Naive thymus-derived CD4-positive, alpha-beta T cell (primary cell): Measurements from ENCODE around the gene ATP5MC3. TPM values are rescaled to one million over a fixed set of nuclear protein-coding genes. Genes with fewer than 3 reads are reported as not detected.

ENCODE experiments used
- ATAC-seq: fragments of 150-1000 bp; cut with Tn5 transposase; 2 replicates; pipeline ENCODE4 v1.10.0; 2021; ENCODE audit warnings: mild to moderate bottlenecking, moderate library complexity
- CTCF ChIA-PET: fragments of 350-600 bp; sonication (Branson Sonifier 250); formaldehyde crosslinking; loops from one replicate; lab custom pipeline; 2021; ENCODE audit warnings: antibody characterized with exemption; lab: Charles Lee
- POLR2A ChIA-PET: fragments of 350-600 bp; sonication (Branson Sonifier 250); formaldehyde crosslinking; loops from one replicate; lab custom pipeline; 2021; ENCODE audit warnings: antibody characterized with exemption, inconsistent platforms; lab: Charles Lee
- DNase-seq, 9 donors: peaks; one replicate each; pipeline versions ENCODE4 v3.0.0 to v3.0.0-alpha.2; 2020 to 2022; ENCODE audit warnings: mixed read lengths in 1 of 9
- H3K27ac ChIP-seq: one replicate; pipeline ENCODE4 v1.7.0; 2013; ENCODE audit warnings: mild to moderate bottlenecking, low read depth, low read length, moderate library complexity
- H3K27me3 ChIP-seq, 2 donors: one replicate each; pipeline ENCODE4 v1.7.0; 2013; ENCODE audit warnings: low read length in 2 of 2, mild to moderate bottlenecking in 2 of 2, moderate library complexity in 2 of 2; ENCODE audit not compliant: control insufficient read depth in 2 of 2, insufficient read depth in 2 of 2
- H3K36me3 ChIP-seq, 3 experiments: 1 replicate in 2 of 3; 2 replicates in 1 of 3; pipeline ENCODE4 v1.7.0; 2013; ENCODE audit warnings: low read length in 3 of 3, mild to moderate bottlenecking in 3 of 3, moderate library complexity in 1 of 3; ENCODE audit not compliant: insufficient read depth in 3 of 3, control insufficient read depth in 2 of 3
- H3K4me1 ChIP-seq, 2 donors: one replicate each; pipeline ENCODE4 v1.7.0; 2013; ENCODE audit warnings: low read length in 2 of 2, mild to moderate bottlenecking in 2 of 2, moderate library complexity in 1 of 2; ENCODE audit not compliant: control insufficient read depth in 2 of 2, insufficient read depth in 2 of 2
- H3K4me3 ChIP-seq: 2 replicates; pipeline ENCODE4 v1.7.0; 2013; ENCODE audit warnings: mild to moderate bottlenecking, low read length
- H3K9me3 ChIP-seq, 3 experiments: 1 replicate in 2 of 3; 2 replicates in 1 of 3; pipeline ENCODE4 v1.7.0; 2013; ENCODE audit warnings: low read length in 3 of 3; ENCODE audit not compliant: control insufficient read depth in 2 of 3
- H3K27ac Mint-ChIP-seq, 9 donors: one replicate each; pipeline ENCODE4 v1.8.0; 2020 to 2022; ENCODE audit warnings: mixed read lengths in 9 of 9, mild to moderate bottlenecking in 8 of 9, moderate library complexity in 5 of 9, inconsistent platforms in 2 of 9
- H3K27me3 Mint-ChIP-seq, 5 donors: one replicate each; pipeline ENCODE4 v1.8.0; 2021 to 2022; ENCODE audit warnings: mixed read lengths in 5 of 5, mild to moderate bottlenecking in 1 of 5
- H3K36me3 Mint-ChIP-seq, 5 donors: one replicate each; pipeline ENCODE4 v1.8.0; 2020 to 2022; ENCODE audit warnings: mixed read lengths in 5 of 5, mild to moderate bottlenecking in 3 of 5, inconsistent platforms in 1 of 5
- H3K4me1 Mint-ChIP-seq, 7 donors: one replicate each; pipeline ENCODE4 v1.8.0; 2020 to 2022; ENCODE audit warnings: mixed read lengths in 7 of 7, mild to moderate bottlenecking in 3 of 7, inconsistent platforms in 1 of 7
- H3K4me3 Mint-ChIP-seq, 10 donors: one replicate each; pipeline ENCODE4 v1.8.0; 2020 to 2022; ENCODE audit warnings: mild to moderate bottlenecking in 10 of 10, mixed read lengths in 10 of 10, moderate library complexity in 6 of 10, inconsistent platforms in 2 of 10
- H3K9me3 Mint-ChIP-seq, 11 donors: one replicate each; pipeline ENCODE4 v1.8.0; 2020 to 2022; ENCODE audit warnings: mixed read lengths in 11 of 11, mild to moderate bottlenecking in 4 of 11, inconsistent platforms in 1 of 11, moderate library complexity in 1 of 11
- intact Hi-C, 2 donors: fragments of 100-400 bp; cut with micrococcal nuclease; formaldehyde crosslinking; loops; one replicate each; pipeline ENCODE4 v1.15.1; 2023
- polyA plus RNA-seq, 2 donors: library from polyadenylated mRNA; unstranded; fragments of 300-500 nt; fragmentation: Illumina TruSeq; gene quantifications; one replicate each; pipeline ENCODE4 v1.2.3, GENCODE V29; 2021
- total RNA-seq, 6 experiments: library from RNA in 5 of 6; stranded (reverse) in 5 of 6; gene quantifications; 1 replicate in 5 of 6; 2 replicates in 1 of 6; pipeline ENCODE4 v1.2.3 and lab custom pipeline; 2021 to 2026

Gene ATP5MC3
- total and polyA plus RNA-seq, 7 experiments from 2014 or later: 70.3 to 441 (median 80.5) TPM

GRCh38 chr2:175187378-175187777 lies 5.9 kb upstream of the ATP5MC3 start:
- H3K4me3 ChIP-seq: no peak overlapping the region
- no peak overlapping the region for H3K27ac ChIP-seq
- ChIA-PET POLR2A (no interaction called here), CTCF (no interaction called here)
- peak; percentile 53 for ATAC-seq
- H3K27me3 ChIP-seq: no peaks in the 10 kb centered on the region
- peak in 5 of 9 donors; percentile 11 to 42 (median 22) for DNase-seq
- intact Hi-C loops: loop anchor here (1.0 to 10.0 kb wide), 3 partner anchors 76 to 483 kb away; no protein-coding TSS in a partner anchor
- Mint-ChIP-seq H3K4me3 (no peak overlapping the region), H3K27me3 (peaks cover 12 to 29% (median 19%) of the 10 kb centered on the region in 5 donors), H3K4me1 (peaks cover 0 to 3% (median 0%) of the 10 kb centered on the region in 7 donors), H3K9me3 (peaks cover 0 to 11% (median 2%) of the 10 kb centered on the region in 11 donors), H3K36me3 (peaks cover 0 to 6% (median 0%) of the 10 kb centered on the region in 5 donors), H3K27ac (no peak overlapping the region)
- H3K36me3 ChIP-seq: no peaks in the 10 kb centered on the region
- H3K9me3 ChIP-seq: no peaks in the 10 kb centered on the region
- no peaks in the 10 kb centered on the region for H3K4me1 ChIP-seq

- Mint-ChIP-seq H3K36me3 (peaks cover 4 to 19% (median 10%) of the 10 kb centered on the region in 5 donors), H3K27ac (no peak overlapping the region), H3K4me1 (peaks cover 16 to 25% (median 21%) of the 10 kb centered on the region in 7 donors), H3K27me3 (peaks cover 0 to 4% (median 3%) of the 10 kb centered on the region in 5 donors), H3K4me3 (no peak overlapping the region), H3K9me3 (peaks cover 0 to 7% (median 0%) of the 10 kb centered on the region in 11 donors)
- intact Hi-C loops: loop anchor here (5.0 to 10.0 kb wide), 5 partner anchors 146 to 819 kb away; partner anchors contain the start of genes GPR155 (in 2 of the 2), LNPK (in 1 of the 2) and SCRN3 (in 1 of the 2)
- H3K27me3 ChIP-seq: no peaks in the 10 kb centered on the region
- no peak overlapping the region for H3K4me3 ChIP-seq
- H3K27ac ChIP-seq: no peak overlapping the region
- H3K4me1 ChIP-seq: peaks cover 6 to 13% of the 10 kb centered on the region in 2 donors
- CTCF ChIA-PET: no interaction called here
- H3K9me3 ChIP-seq: no peaks in the 10 kb centered on the region
- no peak for DNase-seq
- H3K36me3 ChIP-seq: peaks cover 4 to 12% (median 4%) of the 10 kb centered on the region in 3 experiments
- ATAC-seq: no peak
- POLR2A ChIA-PET: interaction anchor here (0.9 kb wide), 1 partner anchor 9 kb away, joined by 3 read pairs; no protein-coding TSS in a partner anchor
Measured at GRCh38 chr2:175183674-175184073, 2.2 kb upstream of the ATP5MC3 start.

- H3K4me3 Mint-ChIP-seq: peak overlapping the region; percentile 77 to 96 (median 88)
- no peaks in the 10 kb centered on the region for H3K9me3 ChIP-seq
- H3K36me3 ChIP-seq: peaks cover 6 to 21% (median 18%) of the 10 kb centered on the region in 3 experiments
- H3K4me1 ChIP-seq: peaks cover 6 to 13% of the 10 kb centered on the region in 2 donors
- intact Hi-C loops: loop anchor here (1.0 to 10.0 kb wide), 8 partner anchors 14 to 1217 kb away; partner anchors contain the start of genes ATF2 (in 2 of the 2), GPR155 (in 2 of the 2), LNPK (in 1 of the 2) and SCRN3 (in 1 of the 2)
- ATAC-seq: no peak
- no peaks in the 10 kb centered on the region for H3K27me3 Mint-ChIP-seq
- peak overlapping the region; percentile 86 to 99 (median 89) for H3K27ac Mint-ChIP-seq
- peaks cover 0 to 7% (median 0%) of the 10 kb centered on the region in 11 donors for H3K9me3 Mint-ChIP-seq
- H3K4me3 ChIP-seq: peak overlapping the region; percentile 84
- peak overlapping the region; percentile 89 for H3K27ac ChIP-seq
- DNase-seq: no peak
- POLR2A ChIA-PET: interaction anchor here (1.5 kb wide), 1 partner anchor 13 kb away, joined by 8 read pairs; the partner anchor contains the start of gene ATF2
- CTCF ChIA-PET: no interaction called here
- peaks cover 14 to 33% (median 27%) of the 10 kb centered on the region in 7 donors for H3K4me1 Mint-ChIP-seq
- no peaks in the 10 kb centered on the region for H3K27me3 ChIP-seq
- H3K36me3 Mint-ChIP-seq: peaks cover 4 to 27% (median 21%) of the 10 kb centered on the region in 5 donors
Measured at GRCh38 chr2:175181877-175182308, 383 bp upstream of the ATP5MC3 start.

- Mint-ChIP-seq H3K36me3 (peaks cover 4 to 34% (median 26%) of the 10 kb centered on the region in 5 donors), H3K4me1 (peaks cover 14 to 42% (median 32%) of the 10 kb centered on the region in 7 donors), H3K9me3 (peaks cover 0 to 7% (median 0%) of the 10 kb centered on the region in 11 donors), H3K27ac (peak overlapping the region; percentile 86 to 99 (median 93)), H3K4me3 (peak overlapping the region; percentile 77 to 96 (median 88)), H3K27me3 (no peaks in the 10 kb centered on the region)
- ChIA-PET POLR2A (interaction anchor here (1.0 to 1.5 kb wide), 3 partner anchors 8 to 12 kb away, joined by 3 to 8 read pairs (median 3); partner anchors contain the start of gene ATF2), CTCF (interaction anchor here (0.5 to 1.2 kb wide), 2 partner anchors 12 to 63 kb away, joined by 3 read pairs; partner anchors contain the start of gene ATF2)
- no peaks in the 10 kb centered on the region for H3K27me3 ChIP-seq
- H3K4me1 ChIP-seq: peaks cover 6 to 13% of the 10 kb centered on the region in 2 donors
- H3K9me3 ChIP-seq: no peaks in the 10 kb centered on the region
- H3K36me3 ChIP-seq: peaks cover 6 to 23% (median 22%) of the 10 kb centered on the region in 3 experiments
- peak overlapping the region; percentile 84 for H3K4me3 ChIP-seq
- peak; percentile 62 for ATAC-seq
- DNase-seq: peak; percentile 17 to 66 (median 45)
- peak overlapping the region; percentile 89 for H3K27ac ChIP-seq
- intact Hi-C loops: loop anchor here (1.0 to 10.0 kb wide), 8 partner anchors 12 to 1216 kb away; partner anchors contain the start of genes ATF2 (in 2 of the 2), GPR155 (in 2 of the 2), LNPK (in 1 of the 2) and SCRN3 (in 1 of the 2)
Measured at GRCh38 chr2:175180701-175181103, 808 bp downstream of the ATP5MC3 start.

- Histone ChIP-seq H3K27me3 (no peaks in the 10 kb centered on the region), H3K9me3 (no peaks in the 10 kb centered on the region), H3K36me3 (peaks cover 6 to 29% (median 22%) of the 10 kb centered on the region in 3 experiments), H3K4me1 (peaks cover 0 to 9% of the 10 kb centered on the region in 2 donors), H3K27ac (no peak overlapping the region), H3K4me3 (no peak overlapping the region)
- Mint-ChIP-seq H3K9me3 (peaks cover 0 to 3% (median 0%) of the 10 kb centered on the region in 11 donors), H3K4me3 (no peak overlapping the region), H3K27me3 (no peaks in the 10 kb centered on the region), H3K27ac (peak overlapping the region in 1 of 9 donors; percentile 27), H3K36me3 (peaks cover under 1 to 42% (median 33%) of the 10 kb centered on the region in 5 donors), H3K4me1 (peaks cover 12 to 52% (median 33%) of the 10 kb centered on the region in 7 donors)
- ChIA-PET CTCF (no interaction called here), POLR2A (interaction anchor here (0.6 kb wide), 1 partner anchor 52 kb away, joined by 3 read pairs; no protein-coding TSS in a partner anchor)
- intact Hi-C loops: no loop called here
- DNase-seq (no peak), ATAC-seq (no peak)
Measured at GRCh38 chr2:175176624-175177023, 4.9 kb downstream of the ATP5MC3 start.

GRCh38 chr2:175175896-175176295 lies 5.6 kb downstream of the ATP5MC3 start:
- Mint-ChIP-seq H3K27me3 (no peaks in the 10 kb centered on the region), H3K36me3 (peaks cover 0 to 39% (median 33%) of the 10 kb centered on the region in 5 donors), H3K4me1 (peaks cover 9 to 55% (median 32%) of the 10 kb centered on the region in 7 donors), H3K9me3 (no peaks in the 10 kb centered on the region), H3K27ac (no peak overlapping the region), H3K4me3 (no peak overlapping the region)
- no peaks in the 10 kb centered on the region for H3K9me3 ChIP-seq
- POLR2A ChIA-PET: interaction anchor here (0.6 kb wide), 1 partner anchor 51 kb away, joined by 3 read pairs; no protein-coding TSS in a partner anchor
- ATAC-seq: no peak
- H3K4me3 ChIP-seq: no peak overlapping the region
- intact Hi-C loops: no loop called here
- H3K4me1 ChIP-seq: peaks cover 0 to 8% of the 10 kb centered on the region in 2 donors
- H3K27me3 ChIP-seq: no peaks in the 10 kb centered on the region
- H3K36me3 ChIP-seq: peaks cover 6 to 29% (median 22%) of the 10 kb centered on the region in 3 experiments
- DNase-seq: no peak
- no peak overlapping the region for H3K27ac ChIP-seq
- CTCF ChIA-PET: no interaction called here
